ENCODE measurements around the gene SEZ6L2.

GRCh38 chr16:29920288-29921033 is 21.1 kb upstream of the SEZ6L2 start:
- TF ChIP-seq, protein P1, sequence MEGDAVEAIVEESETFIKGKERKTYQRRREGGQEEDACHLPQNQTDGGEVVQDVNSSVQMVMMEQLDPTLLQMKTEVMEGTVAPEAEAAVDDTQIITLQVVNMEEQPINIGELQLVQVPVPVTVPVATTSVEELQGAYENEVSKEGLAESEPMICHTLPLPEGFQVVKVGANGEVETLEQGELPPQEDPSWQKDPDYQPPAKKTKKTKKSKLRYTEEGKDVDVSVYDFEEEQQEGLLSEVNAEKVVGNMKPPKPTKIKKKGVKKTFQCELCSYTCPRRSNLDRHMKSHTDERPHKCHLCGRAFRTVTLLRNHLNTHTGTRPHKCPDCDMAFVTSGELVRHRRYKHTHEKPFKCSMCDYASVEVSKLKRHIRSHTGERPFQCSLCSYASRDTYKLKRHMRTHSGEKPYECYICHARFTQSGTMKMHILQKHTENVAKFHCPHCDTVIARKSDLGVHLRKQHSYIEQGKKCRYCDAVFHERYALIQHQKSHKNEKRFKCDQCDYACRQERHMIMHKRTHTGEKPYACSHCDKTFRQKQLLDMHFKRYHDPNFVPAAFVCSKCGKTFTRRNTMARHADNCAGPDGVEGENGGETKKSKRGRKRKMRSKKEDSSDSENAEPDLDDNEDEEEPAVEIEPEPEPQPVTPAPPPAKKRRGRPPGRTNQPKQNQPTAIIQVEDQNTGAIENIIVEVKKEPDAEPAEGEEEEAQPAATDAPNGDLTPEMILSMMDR (IDR thresholded peaks at IDR 0.05), result no peak
- TF ChIP-seq POLR2A (IDR thresholded peaks at IDR 0.05) (no peak), EP300 (IDR thresholded peaks at IDR 0.05) (no peak)

Measured in tibial nerve (tissue), 4 donors.